IMR-90 (cell line): ENCODE results near the gene NTM. TPM values are rescaled to one million over a fixed set of nuclear protein-coding genes. Genes with fewer than 3 reads are reported as not detected.

Experiments used
- ATAC-seq: fragments of 200-7000 bp; cut with Tn5 transposase; 2 replicates; pipeline ENCODE4 v1.9.1; 2020; ENCODE audit warnings: low read depth, mild to moderate bottlenecking, moderate library complexity
- BruUV-seq: library from RNA; stranded (reverse); fragments of 400-500 nt; replicated peaks from 2 replicates; lab custom pipeline; 2021; lab: Mats Ljungman, UMichigan
- CTCF ChIA-PET: fragments of 300-600 bp; formaldehyde crosslinking; extraction: SDS; loops from one replicate; lab custom pipeline; 2021; ENCODE audit warnings: antibody characterized with exemption; lab: Yijun Ruan, JAX
- POLR2A ChIA-PET: fragments of 300-600 bp; sonication (Branson Sonifier 250); formaldehyde crosslinking; loops from one replicate; lab custom pipeline; 2022; ENCODE audit warnings: antibody characterized with exemption; ENCODE audit not compliant: unreplicated experiment; lab: Charles Lee
- DNase-seq: peaks from one replicate; pipeline ENCODE4 v3.0.0; 2013
- H2AFZ ChIP-seq: replicated peaks from 2 replicates; pipeline ENCODE3; 2013; ENCODE audit warnings: low read length, mild to moderate bottlenecking; ENCODE audit not compliant: poor library complexity
- H2AK5ac ChIP-seq: 2 replicates; pipeline ENCODE4 v1.6.1; 2013; ENCODE audit warnings: low read depth, low read length, inconsistent platforms
- H2AK9ac ChIP-seq: replicated peaks from 2 replicates; pipeline ENCODE3; 2013; ENCODE audit warnings: mild to moderate bottlenecking, low read depth, low read length, moderate library complexity; ENCODE audit not compliant: poor library complexity
- H2BK120ac ChIP-seq: 2 replicates; pipeline ENCODE4 v1.6.1; 2013; ENCODE audit warnings: low read depth, low read length, inconsistent platforms
- H2BK15ac ChIP-seq: 3 replicates; pipeline ENCODE4 v1.6.1; 2013; ENCODE audit warnings: low read depth, low read length, inconsistent platforms
- H2BK20ac ChIP-seq: 2 replicates; pipeline ENCODE4 v1.6.1; 2013; ENCODE audit warnings: low read depth, mild to moderate bottlenecking, inconsistent platforms, low read length, moderate library complexity
- H2BK5ac ChIP-seq: 2 replicates; pipeline ENCODE4 v1.6.1; 2013; ENCODE audit warnings: mild to moderate bottlenecking, low read depth, low read length, inconsistent platforms; ENCODE audit not compliant: poor library complexity, severe bottlenecking
- H3K14ac ChIP-seq: replicated peaks from 2 replicates; pipeline ENCODE4 v1.6.1; 2013; ENCODE audit warnings: low read depth, low read length, inconsistent platforms
- H3K18ac ChIP-seq: 2 replicates; pipeline ENCODE4 v1.6.1; 2013; ENCODE audit warnings: low read depth, low read length, control low read depth
- H3K23ac ChIP-seq: 2 replicates; pipeline ENCODE4 v1.6.1; 2013; ENCODE audit warnings: low read depth, low read length, inconsistent platforms
- H3K27ac ChIP-seq: 2 replicates; pipeline ENCODE4 v1.5.1; 2013; ENCODE audit warnings: mild to moderate bottlenecking, control low read depth, low read length; ENCODE audit not compliant: insufficient read depth
- H3K27me3 ChIP-seq: 2 replicates; pipeline ENCODE4 v1.6.1; 2013; ENCODE audit warnings: low read length; ENCODE audit not compliant: control insufficient read depth, insufficient read depth
- H3K36me3 ChIP-seq: 2 replicates; pipeline ENCODE4 v1.6.1; 2013; ENCODE audit warnings: low read length, mixed read lengths; ENCODE audit not compliant: control insufficient read depth, insufficient read depth
- H3K4ac ChIP-seq: 2 replicates; pipeline ENCODE4 v1.6.1; 2013; ENCODE audit warnings: low read depth, low read length, inconsistent platforms
- H3K4me1 ChIP-seq: 2 replicates; pipeline ENCODE4 v1.6.1; 2013; ENCODE audit warnings: low read length, mixed read lengths; ENCODE audit not compliant: control insufficient read depth, insufficient read depth
- H3K4me2 ChIP-seq: 2 replicates; pipeline ENCODE4 v1.6.1; 2013; ENCODE audit warnings: low read depth, mild to moderate bottlenecking, control low read depth, low read length, moderate library complexity
- H3K4me3 ChIP-seq: 2 replicates; pipeline ENCODE4 v1.5.1; 2013; ENCODE audit warnings: low read depth, mild to moderate bottlenecking, control low read depth, low read length, moderate library complexity; ENCODE audit not compliant: insufficient read depth
- H3K56ac ChIP-seq: 2 replicates; pipeline ENCODE4 v1.6.1; 2013; ENCODE audit warnings: low read length, inconsistent platforms; ENCODE audit not compliant: insufficient read depth; ENCODE audit errors: extremely low read depth
- H3K79me1 ChIP-seq, 2 experiments: 2 replicates each; pipeline ENCODE4 v1.6.1; 2013; ENCODE audit warnings: low read length in 2 of 2, inconsistent platforms in 1 of 2, low read depth in 1 of 2
- H3K9ac ChIP-seq: 2 replicates; pipeline ENCODE4 v1.6.1; 2013; ENCODE audit warnings: low read depth, low read length, control low read depth
- H3K9me1 ChIP-seq: 2 replicates; pipeline ENCODE4 v1.6.1; 2013; ENCODE audit warnings: low read length, inconsistent platforms; ENCODE audit not compliant: insufficient read depth
- H3K9me3 ChIP-seq: 2 replicates; pipeline ENCODE4 v1.6.1; 2013; ENCODE audit warnings: low read length; ENCODE audit not compliant: control insufficient read depth, insufficient read depth
- H4K20me1 ChIP-seq: 2 replicates; pipeline ENCODE4 v1.6.1; 2013; ENCODE audit warnings: low read length, inconsistent platforms; ENCODE audit not compliant: insufficient read depth
- H4K5ac ChIP-seq: 2 replicates; pipeline ENCODE4 v1.6.1; 2013; ENCODE audit warnings: mild to moderate bottlenecking, low read depth, low read length, control low read depth
- H4K8ac ChIP-seq, 2 experiments: 2 replicates each; pipeline ENCODE4 v1.6.1; 2013; ENCODE audit warnings: low read depth in 2 of 2, low read length in 2 of 2, control low read depth in 1 of 2, inconsistent platforms in 1 of 2
- H4K91ac ChIP-seq: 2 replicates; pipeline ENCODE4 v1.6.1; 2013; ENCODE audit warnings: low read depth, low read length, inconsistent platforms; ENCODE audit not compliant: insufficient read depth
- BHLHE40 ChIP-seq: fragments of 150-350 bp; IDR thresholded peaks from 2 replicates; pipeline ENCODE4 v1.6.1; 2016; ENCODE audit warnings: mild to moderate bottlenecking, low read depth, low read length
- CHD1 ChIP-seq: IDR thresholded peaks from 2 replicates; pipeline ENCODE4 v1.6.1; 2012; ENCODE audit warnings: low read depth, low read length, improper control_type of control experiment
- MAZ ChIP-seq: IDR thresholded peaks from 2 replicates; pipeline ENCODE4 v1.6.1; 2012; ENCODE audit warnings: low read depth, mild to moderate bottlenecking, low read length, improper control_type of control experiment, moderate library complexity, borderline replicate concordance
- NFE2L2 ChIP-seq: fragments of 150-350 bp; IDR thresholded peaks from 2 replicates; pipeline ENCODE4 v1.6.1; 2016; ENCODE audit warnings: low read depth, mild to moderate bottlenecking, low read length
- POLR2A ChIP-seq: IDR thresholded peaks from 2 replicates; pipeline ENCODE4 v1.6.1; 2012; ENCODE audit warnings: mild to moderate bottlenecking, low read depth, low read length
- RCOR1 ChIP-seq: IDR thresholded peaks from 2 replicates; pipeline ENCODE4 v1.6.1; 2012; ENCODE audit warnings: mild to moderate bottlenecking, low read length, improper control_type of control experiment; ENCODE audit not compliant: insufficient replicate concordance
- WGBS, 2 experiments: methylation state at CpG; one replicate each; pipeline versions ENCODE4 v1.1.5 to v1.1.7; 2013; ENCODE audit warnings: missing lambda C conversion rate in 2 of 2; ENCODE audit not compliant: insufficient read length in 1 of 2; ENCODE audit errors: extremely low coverage in 2 of 2; 5-methylcytosine and 5-hydroxymethylcytosine counted together
- dilution Hi-C: fragments of 300-500 bp; cut with HindIII; formaldehyde crosslinking; loops from one replicate; pipeline ENCODE4 v1.14.3; 2018; ENCODE audit warnings: low sequenced_read_pairs; ENCODE audit not compliant: unreplicated experiment
- in situ Hi-C: fragments of 300-500 bp; cut with MboI; formaldehyde crosslinking; loops from 3 replicates; pipeline ENCODE4 v1.14.3; 2019; ENCODE audit warnings: low sequenced_read_pairs, inconsistent platforms, mixed read lengths
- intact Hi-C: fragments of 100-400 bp; cut with micrococcal nuclease; formaldehyde crosslinking; loops from 2 replicates; pipeline ENCODE4 v1.10.0; 2022
- polyA plus RNA-seq, 3 experiments: library from polyadenylated mRNA; depleted of rRNA; stranded (reverse); fragments of >200 nt; gene quantifications; 2 replicates each; pipeline ENCODE4 v1.2.3, GENCODE V29; 2012; ENCODE audit warnings: low replicate concordance in 1 of 3
- total RNA-seq: library from RNA; depleted of rRNA; stranded (reverse); fragments of >200 nt; gene quantifications from 2 replicates; pipeline ENCODE4 v1.2.3, GENCODE V29; 2012
- TF ChIP-seq, protein P1 (sequence below): fragments of 150-350 bp; IDR thresholded peaks from 2 replicates; pipeline ENCODE4 v1.6.1; 2016; ENCODE audit warnings: low read depth, mild to moderate bottlenecking, low read length, moderate library complexity, borderline replicate concordance
- TF ChIP-seq, protein P2 (sequence below): conservative IDR thresholded peaks from 2 replicates; pipeline ENCODE4 v1.5.1; 2012; ENCODE audit warnings: mild to moderate bottlenecking, low read depth, low read length, improper control_type of control experiment

Gene NTM
- total and polyA plus RNA-seq, 2 of the 4 experiments (the other 2 are of a cell fraction) = 19.5 to 25.5 TPM

- H2BK20ac ChIP-seq = no peak overlapping the region
- intact Hi-C loops = no loop called here
- no TSS peak for BruUV-seq
- H3K36me3 ChIP-seq = no peaks in the 10 kb centered on the region
- H2BK120ac ChIP-seq = no peak overlapping the region
- no peak overlapping the region for H3K56ac ChIP-seq
- POLR2A ChIA-PET = no interaction called here
- WGBS, 2 experiments = 67% methylated on average over 6 of the region's 13 CpGs; no CpG with 5 or more reads in 1 of the 2 experiments
- no peak overlapping the region for H2BK5ac ChIP-seq
- no peak overlapping the region for H2AK5ac ChIP-seq
- no peak overlapping the region for H3K4ac ChIP-seq
- in situ Hi-C loops = no loop called here
- H3K27me3 ChIP-seq = no peaks in the 10 kb centered on the region
- ATAC-seq (no peak), DNase-seq (no peak)
- no peak overlapping the region for H4K5ac ChIP-seq
- no peaks in the 10 kb centered on the region for H4K20me1 ChIP-seq
- no peak overlapping the region for H3K23ac ChIP-seq
- no peaks in the 10 kb centered on the region for H3K4me1 ChIP-seq
- H3K9ac ChIP-seq = no peak overlapping the region
- H2BK15ac ChIP-seq = no peak overlapping the region
- H3K4me2 ChIP-seq = no peak overlapping the region
- peaks cover 5% of the 10 kb centered on the region; the same call in 1 of the 2 replicates for H3K9me1 ChIP-seq
- CTCF ChIA-PET = no interaction called here
- H3K18ac ChIP-seq = no peak overlapping the region
- no peak overlapping the region for H3K27ac ChIP-seq
- H3K79me1 ChIP-seq = peaks cover 21 to 51% of the 10 kb centered on the region in 2 experiments
- no peak for TF ChIP-seq MAZ
- no peak for TF ChIP-seq NFE2L2
- TF ChIP-seq BHLHE40 = no peak
- TF ChIP-seq, protein P1, sequence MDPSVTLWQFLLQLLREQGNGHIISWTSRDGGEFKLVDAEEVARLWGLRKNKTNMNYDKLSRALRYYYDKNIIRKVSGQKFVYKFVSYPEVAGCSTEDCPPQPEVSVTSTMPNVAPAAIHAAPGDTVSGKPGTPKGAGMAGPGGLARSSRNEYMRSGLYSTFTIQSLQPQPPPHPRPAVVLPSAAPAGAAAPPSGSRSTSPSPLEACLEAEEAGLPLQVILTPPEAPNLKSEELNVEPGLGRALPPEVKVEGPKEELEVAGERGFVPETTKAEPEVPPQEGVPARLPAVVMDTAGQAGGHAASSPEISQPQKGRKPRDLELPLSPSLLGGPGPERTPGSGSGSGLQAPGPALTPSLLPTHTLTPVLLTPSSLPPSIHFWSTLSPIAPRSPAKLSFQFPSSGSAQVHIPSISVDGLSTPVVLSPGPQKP = no peak
- no peak for TF ChIP-seq CHD1
- no peak for TF ChIP-seq RCOR1
- TF ChIP-seq POLR2A = no peak
- TF ChIP-seq, protein P2, sequence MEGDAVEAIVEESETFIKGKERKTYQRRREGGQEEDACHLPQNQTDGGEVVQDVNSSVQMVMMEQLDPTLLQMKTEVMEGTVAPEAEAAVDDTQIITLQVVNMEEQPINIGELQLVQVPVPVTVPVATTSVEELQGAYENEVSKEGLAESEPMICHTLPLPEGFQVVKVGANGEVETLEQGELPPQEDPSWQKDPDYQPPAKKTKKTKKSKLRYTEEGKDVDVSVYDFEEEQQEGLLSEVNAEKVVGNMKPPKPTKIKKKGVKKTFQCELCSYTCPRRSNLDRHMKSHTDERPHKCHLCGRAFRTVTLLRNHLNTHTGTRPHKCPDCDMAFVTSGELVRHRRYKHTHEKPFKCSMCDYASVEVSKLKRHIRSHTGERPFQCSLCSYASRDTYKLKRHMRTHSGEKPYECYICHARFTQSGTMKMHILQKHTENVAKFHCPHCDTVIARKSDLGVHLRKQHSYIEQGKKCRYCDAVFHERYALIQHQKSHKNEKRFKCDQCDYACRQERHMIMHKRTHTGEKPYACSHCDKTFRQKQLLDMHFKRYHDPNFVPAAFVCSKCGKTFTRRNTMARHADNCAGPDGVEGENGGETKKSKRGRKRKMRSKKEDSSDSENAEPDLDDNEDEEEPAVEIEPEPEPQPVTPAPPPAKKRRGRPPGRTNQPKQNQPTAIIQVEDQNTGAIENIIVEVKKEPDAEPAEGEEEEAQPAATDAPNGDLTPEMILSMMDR = no peak
- no peak overlapping the region for H4K8ac ChIP-seq
- dilution Hi-C loops = no loop called here
- peak overlapping the region; percentile 56 for H2AK9ac ChIP-seq
- no peak overlapping the region for H3K4me3 ChIP-seq
- no peak overlapping the region for H3K14ac ChIP-seq
- H3K9me3 ChIP-seq = no peaks in the 10 kb centered on the region
- no peak overlapping the region for H2AFZ ChIP-seq
- H4K91ac ChIP-seq = no peak overlapping the region
Observed at GRCh38 chr11:131932584-131933325, 562.3 kb downstream of the NTM start.
